Hepatocyte (in vitro differentiated cells): ENCODE measurements around the gene THRA.

Source experiments
- EZH2 ChIP-seq: fragments of 200-600 bp; sonication (generic); IDR thresholded peaks from 2 replicates; pipeline ENCODE4 v1.6.1; 2016; ENCODE audit warnings: antibody characterized with exemption, mild to moderate bottlenecking, borderline replicate concordance
- TF ChIP-seq, protein P1 (sequence below): fragments of 200-600 bp; sonication (generic); IDR thresholded peaks from 2 replicates; pipeline ENCODE4 v1.5.1; 2016; ENCODE audit warnings: antibody characterized with exemption, mild to moderate bottlenecking; ENCODE audit not compliant: poor library complexity

DNA sequence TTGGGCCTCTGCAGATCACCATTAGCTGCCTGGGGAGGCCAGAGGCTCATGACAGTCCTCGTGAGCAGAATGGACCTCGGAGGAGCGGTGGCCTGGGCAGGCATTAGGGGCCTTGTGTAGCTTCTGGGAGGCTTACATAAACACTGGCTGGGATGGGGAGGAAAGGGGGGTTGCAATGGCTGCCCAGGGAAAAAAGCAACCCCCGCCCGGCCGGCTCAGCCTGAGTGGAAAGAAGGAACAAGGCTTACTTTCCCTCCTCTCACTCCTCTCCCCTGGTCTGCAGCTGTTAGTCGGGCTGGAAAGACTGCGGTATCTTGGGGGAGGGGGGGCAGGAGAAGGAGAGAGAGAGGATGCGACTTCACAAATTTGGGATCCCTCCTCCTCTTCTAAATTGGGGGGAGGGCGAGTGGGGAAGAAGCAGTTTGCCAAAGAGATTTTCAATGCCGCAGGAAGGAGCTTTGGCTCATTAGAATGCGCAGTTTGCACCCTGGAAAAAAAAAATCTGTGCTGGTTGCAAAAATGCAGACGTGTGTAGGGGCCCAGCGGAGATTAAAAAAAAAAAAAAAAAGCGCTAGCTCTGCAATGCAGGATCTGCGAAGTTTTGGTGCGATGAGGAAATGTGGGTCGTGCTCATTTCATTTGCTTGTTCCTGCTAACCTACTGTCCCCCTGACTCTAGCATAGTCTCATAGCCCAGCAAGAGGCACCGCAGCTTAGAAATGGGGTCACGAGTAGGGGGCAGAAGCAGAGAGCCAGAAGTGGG lies 44.2 kb downstream of the THRA start:
- no peak for TF ChIP-seq EZH2
- TF ChIP-seq, protein P1, sequence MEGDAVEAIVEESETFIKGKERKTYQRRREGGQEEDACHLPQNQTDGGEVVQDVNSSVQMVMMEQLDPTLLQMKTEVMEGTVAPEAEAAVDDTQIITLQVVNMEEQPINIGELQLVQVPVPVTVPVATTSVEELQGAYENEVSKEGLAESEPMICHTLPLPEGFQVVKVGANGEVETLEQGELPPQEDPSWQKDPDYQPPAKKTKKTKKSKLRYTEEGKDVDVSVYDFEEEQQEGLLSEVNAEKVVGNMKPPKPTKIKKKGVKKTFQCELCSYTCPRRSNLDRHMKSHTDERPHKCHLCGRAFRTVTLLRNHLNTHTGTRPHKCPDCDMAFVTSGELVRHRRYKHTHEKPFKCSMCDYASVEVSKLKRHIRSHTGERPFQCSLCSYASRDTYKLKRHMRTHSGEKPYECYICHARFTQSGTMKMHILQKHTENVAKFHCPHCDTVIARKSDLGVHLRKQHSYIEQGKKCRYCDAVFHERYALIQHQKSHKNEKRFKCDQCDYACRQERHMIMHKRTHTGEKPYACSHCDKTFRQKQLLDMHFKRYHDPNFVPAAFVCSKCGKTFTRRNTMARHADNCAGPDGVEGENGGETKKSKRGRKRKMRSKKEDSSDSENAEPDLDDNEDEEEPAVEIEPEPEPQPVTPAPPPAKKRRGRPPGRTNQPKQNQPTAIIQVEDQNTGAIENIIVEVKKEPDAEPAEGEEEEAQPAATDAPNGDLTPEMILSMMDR, result no peak
